SW480 (cell line): ENCODE measurements around the gene OR9Q1.

Source experiments
- DNase-seq: peaks from one replicate; pipeline ENCODE4 v3.0.0-alpha.2; 2016; ENCODE audit warnings: low spot score

OR9Q1 gene

GRCh38 chr11:58034471-58034870 lies 10.8 kb downstream of the OR9Q1 start:
- DNase-seq: no peak

- DNase-seq: no peak
These were observed 15.9 kb downstream of the OR9Q1 start for GRCh38 chr11:58039589-58039988.

GRCh38 chr11:58043379-58043778 lies 19.7 kb downstream of the OR9Q1 start:
- DNase-seq: no peak

- DNase-seq: no peak
These were observed 22.6 kb downstream of the OR9Q1 start for GRCh38 chr11:58046231-58046630.

GRCh38 chr11:58047818-58048217 lies 24.1 kb downstream of the OR9Q1 start:
- DNase-seq: no peak

GRCh38 chr11:58055806-58056401 lies 32.2 kb downstream of the OR9Q1 start:
- no peak for DNase-seq

GRCh38 chr11:58057481-58057880 lies 33.8 kb downstream of the OR9Q1 start:
- DNase-seq: no peak

- DNase-seq: no peak
These were observed 34.8 kb downstream of the OR9Q1 start for GRCh38 chr11:58058276-58059006.

- DNase-seq: peak; percentile 38
These were observed 35.3 kb downstream of the OR9Q1 start for GRCh38 chr11:58059007-58059350.

- DNase-seq: no peak
These were observed 36.9 kb downstream of the OR9Q1 start for GRCh38 chr11:58060535-58060934.

- DNase-seq: no peak
These were observed 37.4 kb downstream of the OR9Q1 start for GRCh38 chr11:58060939-58061672.

GRCh38 chr11:58061813-58062212 lies 38.1 kb downstream of the OR9Q1 start:
- no peak for DNase-seq

GRCh38 chr11:58067685-58068084 lies 44.0 kb downstream of the OR9Q1 start:
- DNase-seq: no peak

GRCh38 chr11:58068655-58069054 lies 45.0 kb downstream of the OR9Q1 start:
- DNase-seq: no peak

GRCh38 chr11:58070585-58070984 lies 46.9 kb downstream of the OR9Q1 start:
- DNase-seq: no peak

GRCh38 chr11:58075781-58076180 lies 52.1 kb downstream of the OR9Q1 start:
- no peak for DNase-seq

- DNase-seq: no peak
These were observed 62.8 kb downstream of the OR9Q1 start for GRCh38 chr11:58086528-58086927.

GRCh38 chr11:58097437-58097836 lies 73.8 kb downstream of the OR9Q1 start:
- no peak for DNase-seq

GRCh38 chr11:58121096-58121495 lies 97.4 kb downstream of the OR9Q1 start:
- DNase-seq: no peak

GRCh38 chr11:58125469-58125868 lies 101.8 kb downstream of the OR9Q1 start, which contains the start of gene OR9I1:
Gene OR9I1 (minus strand): TSS chr11:58125530. CDS start chr11:58119444, 6,086 bp downstream.
- no peak for DNase-seq

- no peak for DNase-seq
These were observed 103.7 kb downstream of the OR9Q1 start for GRCh38 chr11:58127350-58127749.

GRCh38 chr11:58133309-58134076 lies 109.8 kb downstream of the OR9Q1 start:
- DNase-seq: no peak
